RPMI8226 (cell line): ENCODE results near the gene CCDC171.
"Not testable (repeated sequence)": the region's sequence is repeated elsewhere in the genome, so short reads cannot be mapped to it uniquely, and the experiment has no call there.

Experiments
- DNase-seq: peaks from one replicate; pipeline ENCODE4 v3.0.0-alpha.2; 2015

CCDC171 gene

GRCh38 chr9:15572200-15572770 is 19.4 kb downstream of the CCDC171 start:
- DNase-seq: no peak

- DNase-seq: no peak
Measured at GRCh38 chr9:15576350-15577050, 23.7 kb downstream of the CCDC171 start.

GRCh38 chr9:15578714-15579113 is 25.9 kb downstream of the CCDC171 start:
- no peak for DNase-seq

- DNase-seq: no peak
Measured at GRCh38 chr9:15584379-15584778, 31.5 kb downstream of the CCDC171 start.

GRCh38 chr9:15592317-15592716 is 39.5 kb downstream of the CCDC171 start:
- no peak for DNase-seq

GRCh38 chr9:15592940-15593339 is 40.1 kb downstream of the CCDC171 start:
- not testable (repeated sequence) for DNase-seq

- not testable (repeated sequence) for DNase-seq
Measured at GRCh38 chr9:15600666-15601330, 48.0 kb downstream of the CCDC171 start.

GRCh38 chr9:15606643-15607472 is 54.0 kb downstream of the CCDC171 start:
- DNase-seq: peak; percentile 44

- DNase-seq: no peak
Measured at GRCh38 chr9:15612962-15613361, 60.1 kb downstream of the CCDC171 start.

- no peak for DNase-seq
Measured at GRCh38 chr9:15617782-15618181, 64.9 kb downstream of the CCDC171 start.

- no peak for DNase-seq
Measured at GRCh38 chr9:15618540-15619331, 65.9 kb downstream of the CCDC171 start.

- no peak for DNase-seq
Measured at GRCh38 chr9:15622318-15622971, 69.6 kb downstream of the CCDC171 start.

- DNase-seq: no peak
Measured at GRCh38 chr9:15635752-15636151, 82.9 kb downstream of the CCDC171 start.

- no peak for DNase-seq
Measured at GRCh38 chr9:15640121-15640520, 87.3 kb downstream of the CCDC171 start.

GRCh38 chr9:15641291-15641690 is 88.4 kb downstream of the CCDC171 start:
- no peak for DNase-seq

GRCh38 chr9:15642369-15642962 is 89.6 kb downstream of the CCDC171 start:
- DNase-seq: peak; percentile 31

GRCh38 chr9:15670246-15670645 is 117.4 kb downstream of the CCDC171 start:
- no peak for DNase-seq

GRCh38 chr9:15670894-15671293 is 118.1 kb downstream of the CCDC171 start:
- no peak for DNase-seq

GRCh38 chr9:15693701-15694100 is 140.9 kb downstream of the CCDC171 start:
- no peak for DNase-seq

GRCh38 chr9:15696979-15697378 is 144.1 kb downstream of the CCDC171 start:
- DNase-seq: no peak

GRCh38 chr9:15697446-15697851 is 144.6 kb downstream of the CCDC171 start:
- no peak for DNase-seq
